Measurements from ENCODE around the gene TMC3.

TMC3 gene

GRCh38 chr15:81313686-81314085 lies 60.3 kb downstream of the TMC3 start:
- no peak overlapping the region for H3K4me3 ChIP-seq (ENCODE audit: low read depth, low read length)
- no peak for TF ChIP-seq CTCF (IDR thresholded peaks at IDR 0.05; ENCODE audit: low read depth, low read length)

GRCh38 chr15:81312790-81313543 lies 61.0 kb downstream of the TMC3 start:
- no peak for TF ChIP-seq CTCF (IDR thresholded peaks at IDR 0.05; ENCODE audit: low read depth, low read length)
- no peak overlapping the region for H3K4me3 ChIP-seq (ENCODE audit: low read depth, low read length)

- no peak overlapping the region for H3K4me3 ChIP-seq (ENCODE audit: low read depth, low read length)
- no peak for TF ChIP-seq CTCF (IDR thresholded peaks at IDR 0.05; ENCODE audit: low read depth, low read length)
Observed at GRCh38 chr15:81311752-81312464, 62.1 kb downstream of the TMC3 start.

GRCh38 chr15:81310480-81310879 lies 63.5 kb downstream of the TMC3 start:
- no peak for TF ChIP-seq CTCF (IDR thresholded peaks at IDR 0.05; ENCODE audit: low read depth, low read length)
- no peak overlapping the region for H3K4me3 ChIP-seq (ENCODE audit: low read depth, low read length)

- H3K4me3 ChIP-seq (ENCODE audit: low read depth, low read length): no peak overlapping the region
- no peak for TF ChIP-seq CTCF (IDR thresholded peaks at IDR 0.05; ENCODE audit: low read depth, low read length)
Observed at GRCh38 chr15:81309647-81310450, 64.2 kb downstream of the TMC3 start.

- no peak overlapping the region for H3K4me3 ChIP-seq (ENCODE audit: low read depth, low read length)
- no peak for TF ChIP-seq CTCF (IDR thresholded peaks at IDR 0.05; ENCODE audit: low read depth, low read length)
Observed at GRCh38 chr15:81308260-81308659, 65.8 kb downstream of the TMC3 start.
